T-helper 1 cell treated with Interleukin-12 subunit alpha and Interleukin-12 subunit beta and Interleukin-4 antibody, amounts not matched to agents 30 μg/mL and 1 μg/mL, for 36 hours (primary cell): Measurements from ENCODE around the gene LTBP4.

Experiments
- H3K27ac Mint-ChIP-seq: one replicate; pipeline ENCODE4 v1.8.0; 2021; ENCODE audit warnings: mild to moderate bottlenecking, mixed read lengths
- H3K27me3 Mint-ChIP-seq: one replicate; pipeline ENCODE4 v1.8.0; 2021; ENCODE audit warnings: low read depth, mixed read lengths
- H3K36me3 Mint-ChIP-seq: one replicate; pipeline ENCODE4 v1.8.0; 2021; ENCODE audit warnings: low read depth, mixed read lengths
- H3K4me1 Mint-ChIP-seq: one replicate; pipeline ENCODE4 v1.8.0; 2021; ENCODE audit warnings: low read depth, mixed read lengths
- H3K4me3 Mint-ChIP-seq: one replicate; pipeline ENCODE4 v1.8.0; 2021; ENCODE audit warnings: mild to moderate bottlenecking, moderate library complexity, mixed read lengths
- H3K9me3 Mint-ChIP-seq: one replicate; pipeline ENCODE4 v1.8.0; 2021; ENCODE audit warnings: mixed read lengths

LTBP4 gene

DNA sequence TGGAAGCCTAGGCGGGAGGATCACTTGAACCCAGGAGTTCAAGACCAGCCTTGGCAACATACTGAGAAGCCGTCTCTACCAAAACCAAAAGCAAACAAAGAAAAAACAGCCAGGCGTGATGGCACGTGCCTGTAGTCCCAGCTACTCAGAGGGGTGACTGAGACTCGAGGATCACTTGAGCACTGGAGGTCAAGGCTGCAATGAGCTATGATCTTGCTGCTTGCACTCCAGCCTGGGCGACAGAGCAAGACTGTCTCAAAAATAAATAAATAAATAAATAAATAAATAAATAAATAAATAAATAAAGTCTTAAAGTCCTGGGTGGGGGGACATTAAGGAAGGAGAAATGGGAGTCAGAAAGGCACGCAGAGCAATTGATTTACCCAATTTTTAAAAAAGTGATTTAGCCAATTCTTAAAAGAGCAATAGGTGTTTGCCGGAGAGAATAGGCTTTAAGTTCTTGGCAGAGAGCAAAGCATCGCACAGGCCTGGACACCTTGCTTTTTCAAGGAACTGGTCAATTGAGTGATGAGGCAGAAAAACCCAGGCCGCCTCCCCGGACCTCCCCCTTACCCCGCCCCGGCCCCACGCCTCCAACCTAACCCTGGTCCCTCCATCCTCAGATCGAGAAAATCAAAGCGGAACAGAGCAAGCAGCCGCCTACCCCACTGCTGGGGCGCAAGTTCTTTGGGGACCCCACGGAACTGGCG lies 34.0 kb upstream of the LTBP4 start:
- no peak overlapping the region for H3K27ac Mint-ChIP-seq
- peaks cover 54% of the 10 kb centered on the region for H3K27me3 Mint-ChIP-seq
- peaks cover 4% of the 10 kb centered on the region for H3K9me3 Mint-ChIP-seq
- no peak overlapping the region for H3K4me3 Mint-ChIP-seq
- H3K36me3 Mint-ChIP-seq, result no peaks in the 10 kb centered on the region
- peaks cover 10% of the 10 kb centered on the region for H3K4me1 Mint-ChIP-seq

GRCh38 chr19:40567750-40568494 lies 33.2 kb upstream of the LTBP4 start:
- Mint-ChIP-seq H3K27ac (no peak overlapping the region), H3K4me3 (no peak overlapping the region), H3K36me3 (no peaks in the 10 kb centered on the region), H3K9me3 (peaks cover 4% of the 10 kb centered on the region), H3K4me1 (peaks cover 10% of the 10 kb centered on the region), H3K27me3 (peaks cover 54% of the 10 kb centered on the region)

GRCh38 chr19:40570313-40571004 lies 30.7 kb upstream of the LTBP4 start:
- peak overlapping the region; percentile 76 for H3K4me3 Mint-ChIP-seq
- peaks cover 41% of the 10 kb centered on the region for H3K27me3 Mint-ChIP-seq
- peak overlapping the region; percentile 83 for H3K27ac Mint-ChIP-seq
- H3K9me3 Mint-ChIP-seq, result peaks cover 4% of the 10 kb centered on the region
- H3K4me1 Mint-ChIP-seq, result peaks cover 10% of the 10 kb centered on the region
- no peaks in the 10 kb centered on the region for H3K36me3 Mint-ChIP-seq

DNA sequence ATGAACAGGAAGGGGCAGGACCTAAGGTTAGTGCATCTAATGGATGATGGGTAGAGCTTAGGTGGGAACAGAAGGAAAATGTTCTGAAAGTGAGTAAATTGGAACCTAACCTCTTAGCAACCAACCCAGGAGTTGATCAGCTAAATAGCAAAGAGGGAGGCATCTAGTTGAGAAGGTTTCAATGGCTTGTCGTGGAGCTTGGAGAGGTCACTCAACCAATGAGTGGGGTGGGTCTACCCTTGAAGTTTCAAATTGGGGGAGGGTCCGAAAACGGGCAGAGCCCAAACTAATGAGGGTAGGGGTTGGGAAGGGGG lies 30.2 kb upstream of the LTBP4 start:
- H3K27ac Mint-ChIP-seq, result peak overlapping the region; percentile 83
- H3K4me3 Mint-ChIP-seq, result peak overlapping the region; percentile 76
- no peaks in the 10 kb centered on the region for H3K36me3 Mint-ChIP-seq

GRCh38 chr19:40571831-40572495 lies 29.2 kb upstream of the LTBP4 start:
- H3K27me3 Mint-ChIP-seq, result peaks cover 28% of the 10 kb centered on the region
- no peak overlapping the region for H3K27ac Mint-ChIP-seq
- peaks cover 11% of the 10 kb centered on the region for H3K4me1 Mint-ChIP-seq
- H3K4me3 Mint-ChIP-seq, result no peak overlapping the region
- H3K36me3 Mint-ChIP-seq, result no peaks in the 10 kb centered on the region
- H3K9me3 Mint-ChIP-seq, result peaks cover 4% of the 10 kb centered on the region

More for the DNA sequence above, 30.2 kb upstream of the LTBP4 start:
- peaks cover 11% of the 10 kb centered on the region for H3K4me1 Mint-ChIP-seq
- H3K27me3 Mint-ChIP-seq, result peaks cover 37% of the 10 kb centered on the region
- H3K9me3 Mint-ChIP-seq, result peaks cover 4% of the 10 kb centered on the region

DNA sequence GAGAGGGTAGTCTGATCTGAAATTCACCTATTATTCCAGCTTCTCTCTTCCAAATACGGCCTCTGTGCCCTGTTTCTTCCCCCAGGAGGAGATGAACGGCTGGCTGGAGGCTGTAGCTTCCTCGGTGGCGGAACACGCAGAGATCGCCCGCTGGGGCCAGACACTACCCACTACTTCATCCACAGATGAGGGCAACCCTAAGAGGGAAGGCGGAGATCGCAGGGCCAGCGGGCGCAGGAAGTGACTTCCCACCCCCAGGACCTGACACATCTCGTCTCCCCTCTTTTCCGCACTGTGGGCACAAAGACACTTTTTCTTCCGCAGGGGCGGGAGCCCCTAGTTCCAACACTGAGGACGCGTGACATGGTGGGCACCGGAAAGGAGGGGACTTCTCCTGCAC lies 25.8 kb upstream of the LTBP4 start:
- no peak overlapping the region for H3K27ac Mint-ChIP-seq
- peaks cover 18% of the 10 kb centered on the region for H3K4me1 Mint-ChIP-seq
- H3K36me3 Mint-ChIP-seq, result peaks cover 9% of the 10 kb centered on the region
- peaks cover 4% of the 10 kb centered on the region for H3K9me3 Mint-ChIP-seq
- peak overlapping the region; percentile 51 for H3K4me3 Mint-ChIP-seq
- no peaks in the 10 kb centered on the region for H3K27me3 Mint-ChIP-seq

GRCh38 chr19:40576151-40576584 lies 25.0 kb upstream of the LTBP4 start:
- no peaks in the 10 kb centered on the region for H3K9me3 Mint-ChIP-seq
- H3K4me3 Mint-ChIP-seq, result peak overlapping the region; percentile 92

DNA sequence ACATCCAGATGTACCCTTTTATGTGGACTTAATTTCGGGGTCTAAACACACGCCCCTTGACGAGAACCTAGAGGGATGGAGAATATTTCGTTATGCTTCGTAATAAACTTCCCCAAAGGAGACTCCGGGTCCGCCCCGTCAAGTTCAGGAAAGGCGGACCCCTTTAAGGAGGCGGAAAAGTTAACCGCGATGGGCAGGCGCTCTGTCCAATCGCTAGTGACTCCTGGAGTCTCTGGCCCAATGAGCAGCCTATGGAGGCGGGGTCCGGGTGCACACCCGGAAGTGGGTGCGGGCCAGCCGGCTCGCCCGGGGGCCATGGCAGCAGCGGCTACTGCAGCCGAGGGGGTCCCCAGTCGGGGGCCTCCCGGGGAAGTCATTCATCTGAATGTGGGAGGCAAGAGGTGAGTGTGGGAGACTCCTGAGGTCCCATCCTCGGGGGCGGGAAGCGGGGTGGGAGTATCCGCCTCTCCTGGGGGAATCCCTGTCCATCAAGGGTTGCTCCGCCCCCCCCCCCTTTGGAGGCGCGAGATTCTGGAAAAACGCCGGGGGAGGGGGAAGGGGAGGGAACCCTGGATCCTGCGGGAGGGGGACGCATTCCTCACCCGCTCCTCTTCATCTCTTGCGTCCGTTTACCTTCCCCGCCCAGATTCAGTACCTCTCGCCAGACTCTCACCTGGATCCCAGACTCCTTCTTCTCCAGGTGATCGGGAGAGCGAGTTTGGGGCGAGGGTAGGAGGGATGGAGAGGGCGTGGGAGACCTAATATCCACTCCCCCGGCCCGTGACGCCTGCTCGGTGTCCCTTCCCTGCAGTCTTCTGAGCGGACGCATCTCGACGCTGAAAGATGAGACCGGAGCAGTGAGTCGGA lies 24.4 kb upstream of the LTBP4 start, which contains the start of gene SHKBP1:
TSS of gene SHKBP1 (plus strand) at position 289 of the 867 bp plus-strand sequence. CDS start at position 316, 27 bp downstream.
- H3K36me3 Mint-ChIP-seq, result peaks cover 22% of the 10 kb centered on the region
- H3K9me3 Mint-ChIP-seq, result no peaks in the 10 kb centered on the region
- H3K4me3 Mint-ChIP-seq, result peak within 1 kb of the TSS; percentile 92
- peaks cover 12% of the 10 kb centered on the region for H3K4me1 Mint-ChIP-seq
- H3K27me3 Mint-ChIP-seq, result no peaks in the 10 kb centered on the region
- H3K27ac Mint-ChIP-seq, result peak within 1 kb of the TSS; percentile 86

More at GRCh38 chr19:40576151-40576584, 25.0 kb upstream of the LTBP4 start:
- H3K27ac Mint-ChIP-seq, result peak overlapping the region; percentile 68
- H3K4me1 Mint-ChIP-seq, result peaks cover 12% of the 10 kb centered on the region
- peaks cover 17% of the 10 kb centered on the region for H3K36me3 Mint-ChIP-seq
- H3K27me3 Mint-ChIP-seq, result no peaks in the 10 kb centered on the region

- H3K9me3 Mint-ChIP-seq, result no peaks in the 10 kb centered on the region
- peaks cover 28% of the 10 kb centered on the region for H3K36me3 Mint-ChIP-seq
- H3K27ac Mint-ChIP-seq, result peak overlapping the region; percentile 0
- no peaks in the 10 kb centered on the region for H3K27me3 Mint-ChIP-seq
- H3K4me3 Mint-ChIP-seq, result peak overlapping the region; percentile 92
- peaks cover 13% of the 10 kb centered on the region for H3K4me1 Mint-ChIP-seq
These were observed 22.7 kb upstream of the LTBP4 start for GRCh38 chr19:40578442-40578908.

DNA sequence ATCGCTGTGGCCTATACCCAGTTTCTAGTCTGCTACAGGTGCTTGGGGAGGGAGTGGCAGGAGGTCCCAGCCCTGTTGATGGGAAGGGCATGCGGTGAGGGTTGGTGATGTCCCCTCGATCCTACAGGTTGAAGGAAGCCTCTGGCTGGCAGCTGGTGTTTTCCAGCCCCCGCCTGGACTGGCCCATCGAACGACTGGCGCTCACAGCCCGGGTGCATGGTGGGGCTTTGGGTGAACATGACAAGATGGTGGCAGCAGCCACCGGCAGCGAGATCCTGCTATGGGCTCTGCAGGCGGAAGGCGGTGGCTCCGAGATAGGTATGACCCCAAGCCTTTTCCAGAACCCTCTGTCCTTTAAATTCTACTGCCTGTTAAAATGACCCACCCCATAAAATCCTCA lies 20.6 kb upstream of the LTBP4 start:
- H3K27ac Mint-ChIP-seq, result no peak overlapping the region
- no peak overlapping the region for H3K4me3 Mint-ChIP-seq
- peaks cover 13% of the 10 kb centered on the region for H3K4me1 Mint-ChIP-seq
- no peaks in the 10 kb centered on the region for H3K9me3 Mint-ChIP-seq
- no peaks in the 10 kb centered on the region for H3K27me3 Mint-ChIP-seq
- peaks cover 34% of the 10 kb centered on the region for H3K36me3 Mint-ChIP-seq

DNA sequence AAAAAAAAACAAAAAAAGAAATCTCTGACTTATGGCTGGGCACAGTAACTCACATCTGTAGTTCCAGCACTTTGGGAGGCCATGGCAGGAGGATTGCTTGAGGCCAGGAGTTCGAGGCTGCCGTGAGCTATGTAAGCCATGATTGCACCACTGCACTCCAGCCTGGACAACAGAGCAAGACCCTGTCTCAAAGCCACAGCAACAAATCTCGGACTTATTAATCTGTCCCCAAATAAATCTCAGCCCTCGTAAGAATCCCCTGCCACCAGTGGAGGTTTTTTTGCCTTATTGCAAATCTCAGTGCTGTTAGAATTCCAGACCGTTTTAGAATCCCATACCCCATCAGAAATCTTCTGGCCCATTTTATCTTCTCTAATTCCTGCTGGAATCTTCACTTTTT lies 19.6 kb upstream of the LTBP4 start:
- Mint-ChIP-seq H3K9me3 (no peaks in the 10 kb centered on the region), H3K36me3 (peaks cover 41% of the 10 kb centered on the region), H3K4me3 (no peak overlapping the region), H3K27me3 (no peaks in the 10 kb centered on the region), H3K27ac (no peak overlapping the region), H3K4me1 (peaks cover 18% of the 10 kb centered on the region)

GRCh38 chr19:40582467-40582866 lies 18.7 kb upstream of the LTBP4 start:
- Mint-ChIP-seq H3K36me3 (peaks cover 46% of the 10 kb centered on the region), H3K9me3 (no peaks in the 10 kb centered on the region), H3K27me3 (no peaks in the 10 kb centered on the region), H3K4me1 (peaks cover 18% of the 10 kb centered on the region), H3K27ac (no peak overlapping the region), H3K4me3 (no peak overlapping the region)

DNA sequence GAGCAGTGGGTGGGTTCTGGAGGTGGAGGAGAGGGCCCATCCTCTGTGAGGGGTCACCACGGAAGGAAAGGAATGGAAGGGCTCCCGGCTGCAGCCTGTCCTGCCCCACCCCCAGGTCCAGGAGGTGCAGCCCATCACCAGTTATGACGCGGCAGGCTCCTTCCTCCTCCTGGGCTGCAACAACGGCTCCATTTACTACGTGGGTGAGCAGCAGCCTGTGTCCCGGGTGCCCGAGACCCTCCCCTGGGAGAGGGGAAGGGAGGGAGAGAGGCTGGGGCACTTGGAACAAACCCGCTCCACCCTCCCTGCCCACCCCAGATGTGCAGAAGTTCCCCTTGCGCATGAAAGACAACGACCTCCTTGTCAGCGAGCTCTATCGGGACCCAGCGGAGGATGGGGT lies 17.9 kb upstream of the LTBP4 start:
- no peak overlapping the region for H3K4me3 Mint-ChIP-seq
- H3K36me3 Mint-ChIP-seq, result peaks cover 46% of the 10 kb centered on the region
- H3K9me3 Mint-ChIP-seq, result no peaks in the 10 kb centered on the region
- peaks cover 15% of the 10 kb centered on the region for H3K4me1 Mint-ChIP-seq
- no peaks in the 10 kb centered on the region for H3K27me3 Mint-ChIP-seq
- H3K27ac Mint-ChIP-seq, result no peak overlapping the region
